HepG2 (cell line): ENCODE data around the gene ANKRD40. TPM values are rescaled to one million over a fixed set of nuclear protein-coding genes. Genes with fewer than 3 reads are reported as not detected.
A peak's percentile ranks its signal among the peaks of the same experiment; 100 is the strongest.

Experiments used
- ARHGAP35 ChIP-seq: sonication (generic); formaldehyde crosslinking; IDR thresholded peaks from 2 replicates; pipeline ENCODE4 v1.9.0; 2022; ENCODE audit warnings: mild to moderate bottlenecking, inconsistent platforms, moderate library complexity, missing genetic modification reagents, borderline replicate concordance
- BORCS8-MEF2B ChIP-seq: sonication (generic); formaldehyde crosslinking; IDR thresholded peaks from 2 replicates; pipeline ENCODE4 v1.8.0; 2022; ENCODE audit warnings: mild to moderate bottlenecking, missing genetic modification reagents
- ETV5 ChIP-seq: IDR thresholded peaks from 2 replicates; pipeline ENCODE4 v1.6.1; 2018; ENCODE audit warnings: missing biosample characterization, missing genetic modification reagents, inconsistent platforms, borderline replicate concordance
- KAT7 ChIP-seq: IDR thresholded peaks from 2 replicates; pipeline ENCODE4 v1.6.1; 2018; ENCODE audit warnings: borderline replicate concordance, missing compliant biosample characterization
- KDM5B ChIP-seq: sonication (generic); formaldehyde crosslinking; IDR thresholded peaks from 2 replicates; pipeline ENCODE4 v1.4.0; 2020; ENCODE audit warnings: missing genetic modification reagents, mild to moderate bottlenecking, borderline replicate concordance
- MED8 ChIP-seq: sonication (generic); formaldehyde crosslinking; IDR thresholded peaks from 2 replicates; pipeline ENCODE4 v1.8.1; 2023; ENCODE audit warnings: mild to moderate bottlenecking, missing genetic modification reagents; ENCODE audit not compliant: insufficient replicate concordance
- MTF2 ChIP-seq: sonication (generic); formaldehyde crosslinking; IDR thresholded peaks from 2 replicates; pipeline ENCODE4 v1.5.0; 2020; ENCODE audit warnings: missing genetic modification reagents, borderline replicate concordance
- PATZ1 ChIP-seq: sonication (generic); formaldehyde crosslinking; IDR thresholded peaks from 2 replicates; pipeline ENCODE4 v1.4.0; 2020; ENCODE audit warnings: missing genetic modification reagents
- REST ChIP-seq, 2 experiments: IDR thresholded peaks; 2 replicates each; pipeline ENCODE4 v1.6.1; 2011 to 2012; ENCODE audit warnings: low read length in 2 of 2, borderline replicate concordance in 1 of 2, low read depth in 1 of 2, mild to moderate bottlenecking in 1 of 2, moderate library complexity in 1 of 2
- U2AF1 ChIP-seq: fragments of 200-400 bp; formaldehyde crosslinking; optimal IDR thresholded peaks from 2 replicates; pipeline ENCODE3; 2017; ENCODE audit warnings: mild to moderate bottlenecking, low read depth, low read length
- ZNF253 ChIP-seq: sonication (generic); formaldehyde crosslinking; IDR thresholded peaks from 2 replicates; pipeline ENCODE4 v1.8.0; 2022; ENCODE audit warnings: mild to moderate bottlenecking, missing genetic modification reagents, borderline replicate concordance
- ZNF292 ChIP-seq: sonication (generic); formaldehyde crosslinking; IDR thresholded peaks from 2 replicates; pipeline ENCODE4 v1.8.1; 2022; ENCODE audit warnings: mild to moderate bottlenecking, low read depth, missing genetic modification reagents, borderline replicate concordance
- ZNF484 ChIP-seq: sonication (generic); formaldehyde crosslinking; IDR thresholded peaks from 2 replicates; pipeline ENCODE4 v1.5.1; 2020; ENCODE audit warnings: mild to moderate bottlenecking, low read depth, missing genetic modification reagents, borderline replicate concordance
- ZNF501 ChIP-seq: sonication (generic); formaldehyde crosslinking; IDR thresholded peaks from 2 replicates; pipeline ENCODE4 v1.5.1; 2020; ENCODE audit warnings: mild to moderate bottlenecking, moderate library complexity, missing genetic modification reagents
- ZNF777 ChIP-seq: sonication (generic); formaldehyde crosslinking; IDR thresholded peaks from 2 replicates; pipeline ENCODE4 v1.4.0; 2020; ENCODE audit warnings: missing genetic modification reagents
- ZZZ3 ChIP-seq: sonication (generic); formaldehyde crosslinking; IDR thresholded peaks from 2 replicates; pipeline ENCODE4 v1.4.0; 2020; ENCODE audit warnings: missing genetic modification reagents, mild to moderate bottlenecking, borderline replicate concordance
- polyA plus RNA-seq, 8 experiments: library from polyadenylated mRNA; depleted of rRNA in 3 of 8; stranded (reverse) in 7 of 8; unstranded in 1 of 8; fragments of >200 nt; fragmentation: Illumina TruSeq in 4 of 8; extraction: Trizol in 4 of 8; gene quantifications; 2 replicates each; pipeline versions ENCODE4 v1.2.1 to v1.2.3, GENCODE V29; 2011 to 2016; ENCODE audit warnings: low read depth in 4 of 8, missing spikeins in 1 of 8, mixed read lengths in 1 of 8; ENCODE audit not compliant: insufficient read depth in 1 of 8
- total RNA-seq, 5 experiments: library from RNA; depleted of rRNA; stranded (reverse); fragments of >200 nt; fragmentation: Illumina TruSeq; extraction: Trizol; gene quantifications; 2 replicates each; pipeline ENCODE4 v1.2.3, GENCODE V29; 2016; ENCODE audit warnings: low read depth in 1 of 5
- TF ChIP-seq, protein P1 (sequence below): sonication (generic); formaldehyde crosslinking; IDR thresholded peaks from 2 replicates; pipeline ENCODE4 v1.4.0; 2020; ENCODE audit warnings: missing genetic modification reagents

ANKRD40 gene
- total and polyA plus RNA-seq, 2 of the 13 experiments (the other 11 are each of a cell fraction or from before 2014, with no cell fraction given), result 35.0 to 46.4 TPM

DNA sequence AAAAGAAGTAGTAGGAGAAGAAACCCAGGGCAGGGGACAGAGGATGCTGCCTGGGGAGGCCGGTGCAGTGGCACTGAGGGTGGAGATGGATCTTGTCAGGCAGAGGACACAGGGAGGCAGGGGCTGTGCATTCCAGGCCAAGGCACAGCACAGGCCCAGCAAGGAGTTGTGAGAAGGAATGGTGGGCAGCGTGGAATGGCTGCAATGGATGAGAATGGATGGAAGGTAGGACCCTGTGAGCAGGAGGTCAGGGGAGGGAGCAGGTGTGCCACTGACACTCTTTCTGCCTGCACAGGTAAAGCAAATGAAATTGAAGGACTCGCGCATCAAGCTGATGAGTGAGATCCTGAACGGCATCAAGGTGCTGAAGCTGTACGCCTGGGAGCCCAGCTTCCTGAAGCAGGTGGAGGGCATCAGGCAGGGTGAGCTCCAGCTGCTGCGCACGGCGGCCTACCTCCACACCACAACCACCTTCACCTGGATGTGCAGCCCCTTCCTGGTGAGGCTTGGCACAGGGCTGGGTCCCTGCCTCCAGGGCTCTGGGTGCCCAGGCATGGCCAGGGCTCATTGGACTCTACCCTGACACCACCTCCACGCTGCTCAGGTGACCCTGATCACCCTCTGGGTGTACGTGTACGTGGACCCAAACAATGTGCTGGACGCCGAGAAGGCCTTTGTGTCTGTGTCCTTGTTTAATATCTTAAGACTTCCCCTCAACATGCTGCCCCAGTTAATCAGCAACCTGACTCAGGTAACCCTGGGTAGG, 40.3 kb downstream of the ANKRD40 start (continued):
- TF ChIP-seq ZNF292 (CRISPR knock-in tag) (no peak), KAT7 (no peak), BORCS8-MEF2B (CRISPR knock-in tag) (no peak), ZNF253 (no peak), KDM5B (peak; percentile 34; the same call in 1 of the 2 replicates), ARHGAP35 (CRISPR knock-in tag) (no peak), REST (IDR thresholded peaks at IDR 0.05; ENCODE audit: borderline replicate concordance in 1 of 2, low read depth in 1 of 2, low read length in 2 of 2) (no peak), MED8 (CRISPR knock-in tag) (peak; percentile 30), ETV5 (CRISPR knock-in tag) (no peak), ZZZ3 (no peak), U2AF1 (no peak), ZNF484 (no peak), ZNF501 (CRISPR knock-in tag) (no peak), ZNF777 (CRISPR knock-in tag) (no peak), MTF2 (CRISPR knock-in tag) (no peak), PATZ1 (no peak)
- TF ChIP-seq, protein P1, sequence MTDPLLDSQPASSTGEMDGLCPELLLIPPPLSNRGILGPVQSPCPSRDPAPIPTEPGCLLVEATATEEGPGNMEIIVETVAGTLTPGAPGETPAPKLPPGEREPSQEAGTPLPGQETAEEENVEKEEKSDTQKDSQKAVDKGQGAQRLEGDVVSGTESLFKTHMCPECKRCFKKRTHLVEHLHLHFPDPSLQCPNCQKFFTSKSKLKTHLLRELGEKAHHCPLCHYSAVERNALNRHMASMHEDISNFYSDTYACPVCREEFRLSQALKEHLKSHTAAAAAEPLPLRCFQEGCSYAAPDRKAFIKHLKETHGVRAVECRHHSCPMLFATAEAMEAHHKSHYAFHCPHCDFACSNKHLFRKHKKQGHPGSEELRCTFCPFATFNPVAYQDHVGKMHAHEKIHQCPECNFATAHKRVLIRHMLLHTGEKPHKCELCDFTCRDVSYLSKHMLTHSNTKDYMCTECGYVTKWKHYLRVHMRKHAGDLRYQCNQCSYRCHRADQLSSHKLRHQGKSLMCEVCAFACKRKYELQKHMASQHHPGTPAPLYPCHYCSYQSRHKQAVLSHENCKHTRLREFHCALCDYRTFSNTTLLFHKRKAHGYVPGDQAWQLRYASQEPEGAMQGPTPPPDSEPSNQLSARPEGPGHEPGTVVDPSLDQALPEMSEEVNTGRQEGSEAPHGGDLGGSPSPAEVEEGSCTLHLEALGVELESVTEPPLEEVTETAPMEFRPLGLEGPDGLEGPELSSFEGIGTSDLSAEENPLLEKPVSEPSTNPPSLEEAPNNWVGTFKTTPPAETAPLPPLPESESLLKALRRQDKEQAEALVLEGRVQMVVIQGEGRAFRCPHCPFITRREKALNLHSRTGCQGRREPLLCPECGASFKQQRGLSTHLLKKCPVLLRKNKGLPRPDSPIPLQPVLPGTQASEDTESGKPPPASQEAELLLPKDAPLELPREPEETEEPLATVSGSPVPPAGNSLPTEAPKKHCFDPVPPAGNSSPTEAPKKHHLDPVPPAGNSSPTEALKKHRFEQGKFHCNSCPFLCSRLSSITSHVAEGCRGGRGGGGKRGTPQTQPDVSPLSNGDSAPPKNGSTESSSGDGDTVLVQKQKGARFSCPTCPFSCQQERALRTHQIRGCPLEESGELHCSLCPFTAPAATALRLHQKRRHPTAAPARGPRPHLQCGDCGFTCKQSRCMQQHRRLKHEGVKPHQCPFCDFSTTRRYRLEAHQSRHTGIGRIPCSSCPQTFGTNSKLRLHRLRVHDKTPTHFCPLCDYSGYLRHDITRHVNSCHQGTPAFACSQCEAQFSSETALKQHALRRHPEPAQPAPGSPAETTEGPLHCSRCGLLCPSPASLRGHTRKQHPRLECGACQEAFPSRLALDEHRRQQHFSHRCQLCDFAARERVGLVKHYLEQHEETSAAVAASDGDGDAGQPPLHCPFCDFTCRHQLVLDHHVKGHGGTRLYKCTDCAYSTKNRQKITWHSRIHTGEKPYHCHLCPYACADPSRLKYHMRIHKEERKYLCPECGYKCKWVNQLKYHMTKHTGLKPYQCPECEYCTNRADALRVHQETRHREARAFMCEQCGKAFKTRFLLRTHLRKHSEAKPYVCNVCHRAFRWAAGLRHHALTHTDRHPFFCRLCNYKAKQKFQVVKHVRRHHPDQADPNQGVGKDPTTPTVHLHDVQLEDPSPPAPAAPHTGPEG (CRISPR knock-in tag), result no peak
